H9 (cell line): Measurements from ENCODE around the gene AKT3. TPM values are rescaled to one million over a fixed set of nuclear protein-coding genes. Genes with fewer than 3 reads are reported as not detected.

ENCODE experiments used
- DNase-seq: peaks from one replicate; pipeline ENCODE4 v3.0.0-alpha.2; 2017
- H2AFZ ChIP-seq: one replicate; pipeline ENCODE4 v1.6.1; 2013; ENCODE audit warnings: mild to moderate bottlenecking, low read length, control low read depth, moderate library complexity
- H2AK5ac ChIP-seq: 2 replicates; pipeline ENCODE4 v1.6.1; 2013; ENCODE audit warnings: low read length, control low read depth, mixed read lengths; ENCODE audit not compliant: insufficient read length
- H2BK120ac ChIP-seq: one replicate; pipeline ENCODE4 v1.6.1; 2013; ENCODE audit warnings: low read depth, mild to moderate bottlenecking, low read length, control low read depth, inconsistent platforms; ENCODE audit not compliant: poor library complexity, severe bottlenecking
- H2BK12ac ChIP-seq: 2 replicates; pipeline ENCODE4 v1.6.1; 2013; ENCODE audit warnings: low read length, control low read depth, mixed read lengths, low read depth; ENCODE audit not compliant: insufficient read length
- H2BK15ac ChIP-seq: 2 replicates; pipeline ENCODE4 v1.6.1; 2013; ENCODE audit warnings: low read depth, low read length, control low read depth
- H2BK20ac ChIP-seq: one replicate; pipeline ENCODE4 v1.6.1; 2013; ENCODE audit warnings: low read depth, mild to moderate bottlenecking, low read length, control low read depth, inconsistent platforms; ENCODE audit not compliant: poor library complexity, severe bottlenecking
- H2BK5ac ChIP-seq: 2 replicates; pipeline ENCODE4 v1.6.1; 2013; ENCODE audit warnings: low read length, control low read depth, mixed read lengths; ENCODE audit not compliant: insufficient read length
- H3K14ac ChIP-seq: 2 replicates; pipeline ENCODE4 v1.6.1; 2013; ENCODE audit warnings: low read length, control low read depth; ENCODE audit not compliant: insufficient read depth
- H3K18ac ChIP-seq: 2 replicates; pipeline ENCODE4 v1.6.1; 2013; ENCODE audit warnings: low read depth, mild to moderate bottlenecking, mixed read lengths, low read length, control low read depth; ENCODE audit not compliant: insufficient read length
- H3K23ac ChIP-seq: 2 replicates; pipeline ENCODE4 v1.6.1; 2013; ENCODE audit warnings: low read length, control low read depth, mixed read lengths, low read depth; ENCODE audit not compliant: insufficient read length
- H3K23me2 ChIP-seq: 2 replicates; pipeline ENCODE4 v1.6.1; 2013; ENCODE audit warnings: low read depth, mild to moderate bottlenecking, mixed read lengths, low read length, control low read depth; ENCODE audit not compliant: insufficient read length, poor library complexity, severe bottlenecking
- H3K27ac ChIP-seq: 2 replicates; pipeline ENCODE4 v1.5.1; 2013; ENCODE audit warnings: low read length, control low read depth, mixed read lengths, low read depth; ENCODE audit not compliant: insufficient read length
- H3K27me3 ChIP-seq: 2 replicates; pipeline ENCODE4 v1.6.1; 2013; ENCODE audit warnings: low read length, control low read depth, inconsistent platforms; ENCODE audit not compliant: insufficient read depth
- H3K4ac ChIP-seq: 2 replicates; pipeline ENCODE4 v1.6.1; 2013; ENCODE audit warnings: low read depth, mild to moderate bottlenecking, control low read depth, inconsistent platforms, low read length, moderate library complexity
- H3K4me1 ChIP-seq: 2 replicates; pipeline ENCODE4 v1.6.1; 2013; ENCODE audit warnings: low read length, control low read depth, inconsistent platforms; ENCODE audit not compliant: insufficient read depth
- H3K4me2 ChIP-seq: 2 replicates; pipeline ENCODE4 v1.6.1; 2013; ENCODE audit warnings: low read length, control low read depth, mixed read lengths; ENCODE audit not compliant: insufficient read length, insufficient read depth
- H3K56ac ChIP-seq: 2 replicates; pipeline ENCODE4 v1.6.1; 2013; ENCODE audit warnings: low read depth, mild to moderate bottlenecking, mixed read lengths, low read length, control low read depth; ENCODE audit not compliant: insufficient read length
- H3K79me1 ChIP-seq: 2 replicates; pipeline ENCODE4 v1.6.1; 2013; ENCODE audit warnings: low read depth, mild to moderate bottlenecking, moderate library complexity, low read length, control low read depth, inconsistent platforms; ENCODE audit not compliant: insufficient read depth, poor library complexity, severe bottlenecking
- H3K79me2 ChIP-seq: 2 replicates; pipeline ENCODE4 v1.6.1; 2013; ENCODE audit warnings: low read length, control low read depth, inconsistent platforms; ENCODE audit not compliant: insufficient read depth
- H3K9ac ChIP-seq: 2 replicates; pipeline ENCODE4 v1.6.1; 2013; ENCODE audit warnings: low read length, control low read depth, mixed read lengths; ENCODE audit not compliant: insufficient read length; ENCODE audit errors: extremely low read depth
- H3K9me3 ChIP-seq: one replicate; pipeline ENCODE4 v1.6.1; 2013; ENCODE audit warnings: low read depth, low read length, inconsistent platforms; ENCODE audit not compliant: control insufficient read depth
- H3T11ph ChIP-seq: one replicate; pipeline ENCODE4 v1.6.1; 2013; ENCODE audit warnings: mild to moderate bottlenecking, low read length, control low read depth, inconsistent platforms
- H4K20me1 ChIP-seq: one replicate; pipeline ENCODE4 v1.6.1; 2013; ENCODE audit not compliant: control insufficient read depth, insufficient read length, insufficient read depth
- H4K5ac ChIP-seq: 2 replicates; pipeline ENCODE4 v1.6.1; 2013; ENCODE audit warnings: low read depth, mild to moderate bottlenecking, mixed read lengths, low read length, control low read depth; ENCODE audit not compliant: insufficient read length
- H4K8ac ChIP-seq: replicated peaks from 2 replicates; pipeline ENCODE4 v1.6.1; 2013; ENCODE audit warnings: low read length, control low read depth, mixed read lengths, low read depth; ENCODE audit not compliant: insufficient read length
- H4K91ac ChIP-seq: 2 replicates; pipeline ENCODE4 v1.6.1; 2013; ENCODE audit warnings: low read depth, mild to moderate bottlenecking, moderate library complexity, mixed read lengths, low read length, control low read depth; ENCODE audit not compliant: insufficient read length
- H3K27ac Mint-ChIP-seq, 3 experiments: 2 replicates in 2 of 3; 3 replicates in 1 of 3; pipeline ENCODE4 v1.8.0; 2020 to 2021; ENCODE audit warnings: mixed read lengths in 3 of 3, mild to moderate bottlenecking in 1 of 3, moderate library complexity in 1 of 3
- H3K27me3 Mint-ChIP-seq: 2 replicates; pipeline ENCODE4 v1.8.0; 2021; ENCODE audit warnings: low read depth, mild to moderate bottlenecking, moderate library complexity, mixed read lengths
- H3K36me3 Mint-ChIP-seq, 3 experiments: 2 replicates in 2 of 3; 3 replicates in 1 of 3; pipeline ENCODE4 v1.8.0; 2020 to 2021; ENCODE audit warnings: low read depth in 3 of 3, mixed read lengths in 3 of 3; ENCODE audit not compliant: insufficient read depth in 1 of 3
- H3K4me1 Mint-ChIP-seq, 2 experiments: 2 replicates each; pipeline ENCODE4 v1.8.0; 2020; ENCODE audit warnings: mixed read lengths in 2 of 2
- H3K4me3 Mint-ChIP-seq, 2 experiments: 2 replicates in 1 of 2; 3 replicates in 1 of 2; pipeline ENCODE4 v1.8.0; 2020 to 2021; ENCODE audit warnings: mild to moderate bottlenecking in 2 of 2, mixed read lengths in 2 of 2, moderate library complexity in 1 of 2
- H3K9me3 Mint-ChIP-seq, 2 experiments: 2 replicates in 1 of 2; 3 replicates in 1 of 2; pipeline ENCODE4 v1.8.0; 2020; ENCODE audit warnings: mild to moderate bottlenecking in 2 of 2, mixed read lengths in 2 of 2, moderate library complexity in 1 of 2
- CTCF ChIP-seq: fragments of 200-600 bp; sonication (generic); conservative IDR thresholded peaks from 3 replicates; pipeline ENCODE4 v1.8.0; 2021; ENCODE audit warnings: antibody characterized with exemption, mild to moderate bottlenecking
- WGBS: extraction: QIAGEN DNeasy Blood & Tissue Kit; methylation state at CpG from one replicate; pipeline ENCODE4 v1.1.7; 2013; ENCODE audit warnings: missing lambda C conversion rate, low lambda C conversion rate, mixed read lengths; ENCODE audit not compliant: insufficient read length; ENCODE audit errors: extremely low coverage; 5-methylcytosine and 5-hydroxymethylcytosine counted together
- total RNA-seq: library from RNA; stranded (reverse); gene quantifications from 2 replicates; pipeline ENCODE4 v1.2.1, GENCODE V29; 2021

Gene AKT3
- total RNA-seq, 1 experiment from 2014 or later = 27.8 TPM

GRCh38 chr1:243701872-243702271 is 148.2 kb downstream of the AKT3 start:
- Histone ChIP-seq H4K20me1 (no peaks in the 10 kb centered on the region), H4K8ac (no peak overlapping the region), H3K4me1 (no peaks in the 10 kb centered on the region), H2BK12ac (no peak overlapping the region), H2AFZ (no peak overlapping the region), H2BK5ac (no peak overlapping the region), H3K79me1 (no peaks in the 10 kb centered on the region), H3K27me3 (no peaks in the 10 kb centered on the region), H3T11ph (no peak overlapping the region), H2BK20ac (no peak overlapping the region), H3K4ac (no peak overlapping the region), H3K27ac (no peak overlapping the region), H3K9me3 (no peaks in the 10 kb centered on the region), H3K4me2 (no peak overlapping the region), H4K5ac (no peak overlapping the region), H3K9ac (no peak overlapping the region), H3K18ac (no peak overlapping the region), H3K79me2 (no peaks in the 10 kb centered on the region), H2AK5ac (no peak overlapping the region), H2BK15ac (no peak overlapping the region), H2BK120ac (no peak overlapping the region), H4K91ac (no peak overlapping the region), H3K14ac (no peak overlapping the region), H3K23me2 (no peaks in the 10 kb centered on the region), H3K23ac (no peak overlapping the region), H3K56ac (no peak overlapping the region)
- H3K27me3 Mint-ChIP-seq = no peaks in the 10 kb centered on the region
- TF ChIP-seq CTCF = no peak
- no CpG with 5 or more reads among the region's 3 CpGs for WGBS
- no peaks in the 10 kb centered on the region; a peak in 1 of 7 replicates for H3K36me3 Mint-ChIP-seq
- H3K9me3 Mint-ChIP-seq = no peaks in the 10 kb centered on the region
- H3K4me3 Mint-ChIP-seq = no peak overlapping the region
- H3K4me1 Mint-ChIP-seq = peaks cover 3 to 8% of the 10 kb centered on the region in 2 experiments; a peak in 3 of 4 replicates
- H3K27ac Mint-ChIP-seq = no peak overlapping the region
- no peak for DNase-seq
